Psoas muscle (tissue), 8 donors: ENCODE measurements around the gene HELZ2. TPM values are rescaled to one million over a fixed set of nuclear protein-coding genes. Genes with fewer than 3 reads are reported as not detected.

ENCODE experiments used
- ATAC-seq, 4 donors: fragments of 200-7000 bp; cut with Tn5 transposase; one replicate each; pipeline ENCODE4 v1.9.1; 2020; ENCODE audit warnings: moderate library complexity in 3 of 4, mild to moderate bottlenecking in 2 of 4
- DNase-seq, 2 donors: peaks; one replicate each; pipeline ENCODE4 v3.0.0-alpha.2; 2020
- H3K27ac ChIP-seq: fragments of 200-600 bp; one replicate; pipeline ENCODE4 v1.8.0; 2022
- H3K27me3 ChIP-seq, 3 donors: fragments of 200-600 bp in 1 of 3; one replicate each; pipeline versions ENCODE4 v1.6.1 to v1.8.0; 2013 to 2022; ENCODE audit warnings: low read length in 2 of 3, mild to moderate bottlenecking in 2 of 3, moderate library complexity in 1 of 3; ENCODE audit not compliant: insufficient read depth in 3 of 3
- H3K36me3 ChIP-seq, 2 donors: fragments of 200-600 bp in 1 of 2; one replicate each; pipeline versions ENCODE4 v1.6.1 to v1.8.0; 2013 to 2022; ENCODE audit warnings: low read depth in 1 of 2, mild to moderate bottlenecking in 1 of 2, moderate library complexity in 1 of 2; ENCODE audit not compliant: insufficient read depth in 1 of 2
- H3K4me1 ChIP-seq: fragments of 200-600 bp; one replicate; pipeline ENCODE4 v1.8.0; 2022
- H3K4me3 ChIP-seq: fragments of 200-600 bp; one replicate; pipeline ENCODE4 v1.8.0; 2022; ENCODE audit warnings: mild to moderate bottlenecking
- H3K9me3 ChIP-seq: fragments of 200-600 bp; one replicate; pipeline ENCODE4 v1.8.0; 2022
- WGBS, 3 donors: extraction: QIAGEN DNeasy Blood & Tissue Kit; methylation state at CpG; one replicate each; pipeline versions ENCODE4 v1.1.6 to v1.1.7; 2013; 5-methylcytosine and 5-hydroxymethylcytosine counted together
- intact Hi-C, 2 donors: fragments of 100-400 bp; cut with DNase I; formaldehyde crosslinking; loops; one replicate each; pipeline versions ENCODE4 v1.11.0 to v1.14.2; 2022
- polyA plus RNA-seq, 3 donors: library from polyadenylated mRNA; stranded (reverse); fragments of 200-250 nt; gene quantifications; one replicate each; pipeline ENCODE4 v1.2.3, GENCODE V29; 2013
- total RNA-seq, 4 donors: library from RNA; stranded (reverse); fragmentation: NEBNext Ultra II Directional in 2 of 4; extraction: Animal tissue kit (Norgen Biotek cat#: 25700) in 2 of 4; gene quantifications; one replicate each; pipeline versions ENCODE4 v1.2.1 to v1.2.4, GENCODE V29; 2021 to 2023
- TF ChIP-seq, protein P1 (sequence below): fragments of 200-600 bp; IDR thresholded peaks from one replicate; pipeline ENCODE4 v1.8.0; 2022; ENCODE audit warnings: antibody characterized with exemption
- donor health status: healthy with polysubstance abuse.
- donor health status: DM: no; HTN: no; CAD: no; lungs with moderate emphysema.
- donor health status: Bipolar disorder and iron deficiency.
- donor health status: healthy.
- donor health status: DM: yes; HTN: yes; CAD: no.
- donor health status: DM: no; HTN: no; CAD: no.
- donor health status: DM: no; HTN: no; CAD: no.
- donor health status: DM: yes; HTN: yes; CAD: no.

The HELZ2 gene
- total and polyA plus RNA-seq, 7 donors: 0.82 to 8.0 (median 3.5) TPM

DNA sequence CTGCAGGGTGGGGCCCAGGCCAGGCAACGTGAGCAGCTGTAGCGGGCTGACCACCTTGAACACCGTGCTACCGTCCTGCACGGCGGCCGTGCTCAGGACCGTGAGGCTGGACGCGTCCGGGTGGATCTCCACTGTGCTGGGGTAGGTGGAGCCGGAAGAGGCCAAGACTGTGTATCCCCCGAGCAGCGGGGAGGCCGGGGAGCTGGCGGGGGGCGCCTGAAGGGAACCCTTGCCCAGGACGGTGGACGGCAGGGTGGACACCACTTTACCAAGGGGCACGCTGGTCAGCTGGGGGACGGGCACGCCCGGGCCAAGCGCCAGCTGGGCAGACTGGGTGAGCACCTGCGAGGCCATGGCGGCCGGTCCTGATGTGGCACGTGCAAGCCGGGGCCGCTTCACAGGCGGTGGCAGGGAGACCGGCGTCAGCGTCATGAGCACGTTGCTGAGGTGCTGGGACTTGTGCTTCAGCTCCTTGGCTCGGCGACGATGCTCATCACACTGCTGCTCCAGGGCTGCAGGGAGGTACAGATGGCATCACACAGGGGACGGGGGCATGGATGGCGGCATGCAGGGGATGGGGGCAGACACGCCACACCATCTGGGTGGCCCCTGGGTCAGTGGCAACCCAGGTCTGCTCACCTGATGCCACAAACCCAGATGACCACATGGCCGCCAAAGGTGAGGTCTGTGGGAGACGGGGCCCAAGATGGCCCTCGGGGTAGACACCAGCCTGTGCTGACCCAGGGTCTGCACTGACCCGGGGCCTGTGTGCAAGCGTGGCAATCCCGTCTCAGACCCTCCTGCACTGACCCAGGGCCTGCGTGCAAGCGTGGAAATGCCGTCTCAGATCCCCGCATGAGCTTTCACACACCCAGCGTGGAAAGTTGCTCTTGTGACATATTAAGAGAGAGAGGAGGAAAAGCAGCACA is 16.4 kb upstream of the HELZ2 start:
- Histone ChIP-seq H3K27me3 (no peaks in the 10 kb centered on the region), H3K27ac (no peak overlapping the region), H3K4me3 (no peak overlapping the region), H3K9me3 (no peaks in the 10 kb centered on the region), H3K36me3 (peaks cover 4 to 48% of the 10 kb centered on the region in 2 donors), H3K4me1 (no peaks in the 10 kb centered on the region)
- intact Hi-C loops: no loop called here
- TF ChIP-seq, protein P1, sequence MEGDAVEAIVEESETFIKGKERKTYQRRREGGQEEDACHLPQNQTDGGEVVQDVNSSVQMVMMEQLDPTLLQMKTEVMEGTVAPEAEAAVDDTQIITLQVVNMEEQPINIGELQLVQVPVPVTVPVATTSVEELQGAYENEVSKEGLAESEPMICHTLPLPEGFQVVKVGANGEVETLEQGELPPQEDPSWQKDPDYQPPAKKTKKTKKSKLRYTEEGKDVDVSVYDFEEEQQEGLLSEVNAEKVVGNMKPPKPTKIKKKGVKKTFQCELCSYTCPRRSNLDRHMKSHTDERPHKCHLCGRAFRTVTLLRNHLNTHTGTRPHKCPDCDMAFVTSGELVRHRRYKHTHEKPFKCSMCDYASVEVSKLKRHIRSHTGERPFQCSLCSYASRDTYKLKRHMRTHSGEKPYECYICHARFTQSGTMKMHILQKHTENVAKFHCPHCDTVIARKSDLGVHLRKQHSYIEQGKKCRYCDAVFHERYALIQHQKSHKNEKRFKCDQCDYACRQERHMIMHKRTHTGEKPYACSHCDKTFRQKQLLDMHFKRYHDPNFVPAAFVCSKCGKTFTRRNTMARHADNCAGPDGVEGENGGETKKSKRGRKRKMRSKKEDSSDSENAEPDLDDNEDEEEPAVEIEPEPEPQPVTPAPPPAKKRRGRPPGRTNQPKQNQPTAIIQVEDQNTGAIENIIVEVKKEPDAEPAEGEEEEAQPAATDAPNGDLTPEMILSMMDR: no peak
- WGBS, 3 donors: 91 to 93% (median 91%) methylated on average over 52 of the region's 52 CpGs
- DNase-seq: no peak
- ATAC-seq: no peak

DNA sequence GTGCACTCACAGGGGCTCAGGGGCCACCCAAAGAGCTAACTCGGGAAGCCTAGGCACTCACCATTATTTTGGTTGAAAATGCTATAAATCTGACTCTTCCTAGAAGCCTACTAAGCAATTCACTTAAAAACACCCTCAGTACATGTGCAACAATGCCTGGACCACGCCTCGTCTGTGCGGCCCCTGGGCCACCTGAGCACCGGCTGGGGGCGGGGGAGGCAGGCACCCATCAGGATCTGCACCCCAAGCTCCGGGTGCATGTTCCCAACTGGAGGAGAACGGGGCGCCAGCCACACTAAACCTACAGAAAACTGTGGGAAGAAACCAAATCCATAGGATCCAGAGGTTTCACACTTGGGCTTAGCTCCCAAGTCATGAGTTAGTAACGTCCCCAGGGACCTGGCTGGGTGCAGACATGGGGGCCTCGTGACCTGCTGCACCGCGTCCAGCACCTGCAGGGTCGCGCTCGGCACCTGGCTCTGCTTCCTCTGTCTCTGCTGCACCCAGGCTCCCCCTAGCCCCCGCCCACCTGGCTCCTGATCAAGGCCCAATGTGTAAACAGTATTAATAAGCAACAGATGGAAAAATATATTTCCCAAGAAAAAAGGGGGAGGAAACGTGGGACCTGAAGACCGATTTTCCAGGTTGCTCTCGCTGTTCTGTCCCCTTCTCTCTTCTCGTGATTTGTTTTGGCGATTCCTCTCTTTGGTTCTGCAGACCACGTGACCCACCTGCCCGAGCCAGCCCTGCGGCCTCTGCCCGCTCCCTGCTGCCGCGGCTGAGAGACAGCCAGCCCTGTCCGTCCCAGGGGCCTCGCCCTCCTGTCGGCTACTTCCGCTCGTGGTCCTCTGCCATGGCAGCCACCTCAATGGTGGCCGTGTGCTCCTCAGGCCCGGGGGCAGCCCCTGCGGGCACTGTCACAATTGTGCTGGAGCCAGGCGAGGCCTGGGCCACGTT is 15.5 kb upstream of the HELZ2 start:
- H3K9me3 ChIP-seq: no peaks in the 10 kb centered on the region
- no peaks in the 10 kb centered on the region for H3K4me1 ChIP-seq
- H3K4me3 ChIP-seq: no peak overlapping the region
- ATAC-seq: no peak
- no peak overlapping the region for H3K27ac ChIP-seq
- H3K27me3 ChIP-seq: no peaks in the 10 kb centered on the region
- TF ChIP-seq, protein P1: no peak
- peaks cover 4 to 42% of the 10 kb centered on the region in 2 donors for H3K36me3 ChIP-seq
- intact Hi-C loops: no loop called here
- no peak for DNase-seq
- WGBS, 3 donors: 79 to 88% (median 87%) methylated on average over 38 of the region's 38 CpGs

DNA sequence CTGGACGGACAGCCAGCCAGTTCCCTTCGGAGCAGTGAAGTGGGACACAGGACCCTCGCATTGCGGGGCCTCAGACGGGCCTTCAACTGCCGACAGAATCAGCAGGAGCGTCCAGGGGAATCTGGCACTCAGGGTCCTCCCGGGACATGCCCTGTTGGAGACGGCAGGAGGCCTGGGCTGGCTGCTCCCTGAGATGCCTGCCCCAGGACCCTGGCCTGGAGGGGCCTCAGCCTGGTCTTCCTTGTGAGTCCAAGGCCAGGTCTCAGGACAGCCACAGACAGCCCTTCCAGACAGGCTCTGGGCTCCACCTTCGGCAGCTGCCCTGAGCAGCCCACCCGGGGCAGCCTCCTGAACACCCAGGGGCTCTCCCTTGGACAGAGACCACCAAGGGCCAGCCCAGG is 14.6 kb upstream of the HELZ2 start:
- Histone ChIP-seq H3K9me3 (no peaks in the 10 kb centered on the region), H3K4me3 (no peak overlapping the region), H3K4me1 (no peaks in the 10 kb centered on the region), H3K27ac (no peak overlapping the region), H3K27me3 (no peaks in the 10 kb centered on the region), H3K36me3 (peaks cover 4 to 42% of the 10 kb centered on the region in 2 donors)
- 82 to 85% (median 83%) methylated on average over 11 of the region's 11 CpGs for WGBS, 3 donors
- no peak for DNase-seq
- peak in 2 of 4 donors; percentile 11 to 17 for ATAC-seq
- intact Hi-C loops: no loop called here
- TF ChIP-seq, protein P1: no peak

DNA sequence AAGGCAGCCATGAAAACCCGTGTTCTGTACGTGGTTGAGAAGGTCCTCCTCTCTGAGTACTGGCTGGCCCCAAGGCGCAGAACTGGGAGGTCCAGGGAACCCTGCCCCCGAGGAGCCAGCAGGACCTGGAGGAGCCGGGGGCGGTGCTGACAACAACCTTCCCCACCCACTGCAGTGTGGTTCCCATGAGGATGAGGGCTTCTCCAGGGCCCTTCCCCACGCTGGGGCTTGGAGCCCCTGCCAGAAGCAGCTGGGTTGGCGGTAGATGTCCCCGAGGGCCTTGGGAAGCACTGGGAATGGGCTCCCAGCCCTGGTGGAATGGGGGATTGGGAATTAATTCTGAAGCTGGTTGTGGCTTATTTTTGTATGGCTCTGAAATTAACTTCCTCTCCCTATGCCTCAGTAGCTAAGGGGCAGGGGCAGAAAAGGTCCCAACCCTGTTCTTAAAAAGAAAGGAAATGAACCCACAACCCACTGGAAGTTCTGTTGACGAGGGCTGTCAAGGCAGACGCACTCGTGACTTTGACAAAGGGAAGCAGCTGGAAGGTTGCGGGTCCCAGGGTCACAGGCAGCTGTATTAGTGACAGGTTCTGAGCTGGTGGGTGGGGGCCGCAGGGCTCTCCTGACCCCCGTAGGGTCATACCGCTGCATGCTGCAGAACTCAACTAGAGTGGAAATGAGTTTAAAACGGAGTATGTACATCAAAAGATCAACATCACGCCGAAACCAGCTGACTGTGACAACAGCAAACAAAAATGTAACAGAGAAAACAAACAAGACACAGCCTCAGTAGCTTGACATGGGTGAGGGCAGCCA is 13.9 kb upstream of the HELZ2 start:
- 70 to 73% (median 70%) methylated on average over 19 of the region's 19 CpGs for WGBS, 3 donors
- Histone ChIP-seq H3K27me3 (no peaks in the 10 kb centered on the region), H3K4me3 (no peak overlapping the region), H3K27ac (no peak overlapping the region), H3K4me1 (no peaks in the 10 kb centered on the region), H3K36me3 (peaks cover 4 to 38% of the 10 kb centered on the region in 2 donors), H3K9me3 (no peaks in the 10 kb centered on the region)
- TF ChIP-seq, protein P1: no peak
- ATAC-seq (no peak), DNase-seq (no peak)
- intact Hi-C loops: no loop called here
